Hepatocyte (in vitro differentiated cells): ENCODE measurements around the gene TMEM169. TPM values are rescaled to one million over a fixed set of nuclear protein-coding genes. Genes with fewer than 3 reads are reported as not detected.
"Not testable (repeated sequence)": the region's sequence is repeated elsewhere in the genome, so short reads cannot be mapped to it uniquely, and the experiment has no call there.

Experiments used
- DNase-seq: peaks from one replicate; pipeline ENCODE4 v3.0.0-alpha.2; 2016; ENCODE audit warnings: low spot score
- H2AFZ ChIP-seq: fragments of 200-600 bp; sonication (generic); 2 replicates; pipeline ENCODE4 v1.6.0; 2016; ENCODE audit warnings: antibody characterized with exemption, mild to moderate bottlenecking
- H3K27ac ChIP-seq: fragments of 200-600 bp; sonication (generic); 2 replicates; pipeline ENCODE4 v1.5.1; 2016; ENCODE audit warnings: mild to moderate bottlenecking
- H3K27me3 ChIP-seq: fragments of 200-600 bp; sonication (generic); 2 replicates; pipeline ENCODE4 v1.6.1; 2016
- H3K36me3 ChIP-seq: fragments of 200-600 bp; sonication (generic); replicated peaks from 2 replicates; pipeline ENCODE4 v1.5.1; 2016; ENCODE audit warnings: low read depth; ENCODE audit not compliant: insufficient read depth
- H3K4me1 ChIP-seq: fragments of 200-600 bp; sonication (generic); 2 replicates; pipeline ENCODE4 v1.5.1; 2016; ENCODE audit warnings: mild to moderate bottlenecking, moderate library complexity; ENCODE audit not compliant: insufficient read depth
- H3K4me2 ChIP-seq: fragments of 200-600 bp; sonication (generic); 2 replicates; pipeline ENCODE4 v1.6.0; 2016
- H3K4me3 ChIP-seq: fragments of 200-600 bp; sonication (generic); 2 replicates; pipeline ENCODE4 v1.5.1; 2016; ENCODE audit warnings: mild to moderate bottlenecking
- H3K79me2 ChIP-seq: fragments of 200-600 bp; sonication (generic); 2 replicates; pipeline ENCODE4 v1.6.0; 2017; ENCODE audit warnings: mild to moderate bottlenecking
- H3K9me2 ChIP-seq: fragments of 200-600 bp; sonication (generic); replicated peaks from 2 replicates; pipeline ENCODE4 v1.6.0; 2017; ENCODE audit warnings: mild to moderate bottlenecking; ENCODE audit not compliant: insufficient read depth
- H3K9me3 ChIP-seq: fragments of 200-600 bp; sonication (generic); 2 replicates; pipeline ENCODE4 v1.5.1; 2016; ENCODE audit warnings: low read depth, mild to moderate bottlenecking
- H4K20me1 ChIP-seq: fragments of 200-600 bp; sonication (generic); 2 replicates; pipeline ENCODE4 v1.6.0; 2016; ENCODE audit warnings: mild to moderate bottlenecking; ENCODE audit not compliant: insufficient read depth, poor library complexity, severe bottlenecking
- CTCF ChIP-seq: fragments of 200-600 bp; sonication (generic); IDR thresholded peaks from 2 replicates; pipeline ENCODE4 v1.5.1; 2016; ENCODE audit warnings: antibody characterized with exemption, mild to moderate bottlenecking; ENCODE audit not compliant: poor library complexity
- EZH2 ChIP-seq: fragments of 200-600 bp; sonication (generic); IDR thresholded peaks from 2 replicates; pipeline ENCODE4 v1.6.1; 2016; ENCODE audit warnings: antibody characterized with exemption, mild to moderate bottlenecking, borderline replicate concordance
- EZH2phosphoT487 ChIP-seq: fragments of 200-600 bp; sonication (generic); IDR thresholded peaks from one replicate; pipeline ENCODE4 v1.6.1; 2018; ENCODE audit warnings: antibody characterized with exemption, mild to moderate bottlenecking, low read depth, moderate library complexity; ENCODE audit not compliant: unreplicated experiment, severe bottlenecking
- WGBS: methylation state at CpG from one replicate; pipeline ENCODE4 v1.1.6; 2016; ENCODE audit warnings: low lambda C conversion rate; ENCODE audit errors: missing lambda C conversion rate; 5-methylcytosine and 5-hydroxymethylcytosine counted together
- polyA plus RNA-seq: library from polyadenylated mRNA; unstranded; fragments of >200 nt; fragmentation: Nextera tagmentation; extraction: Ambion mirVana; gene quantifications from 2 replicates; pipeline ENCODE4 v1.2.1, GENCODE V29; 2016
- total RNA-seq: library from RNA; depleted of rRNA; stranded (reverse); fragments of >200 nt; gene quantifications from 2 replicates; pipeline ENCODE4 v1.2.3, GENCODE V29; 2014

The TMEM169 gene
- total and polyA plus RNA-seq, 2 experiments from 2014 or later = 0.91 to 1.1 TPM

GRCh38 chr2:216074794-216075193 lies 6.9 kb upstream of the TMEM169 start:
- Histone ChIP-seq H3K9me3 (no peaks in the 10 kb centered on the region), H3K4me1 (no peaks in the 10 kb centered on the region), H3K27ac (no peak overlapping the region), H2AFZ (no peak overlapping the region), H3K27me3 (no peaks in the 10 kb centered on the region), H3K9me2 (no peaks in the 10 kb centered on the region), H3K4me3 (no peak overlapping the region), H3K4me2 (no peak overlapping the region), H4K20me1 (no peaks in the 10 kb centered on the region), H3K79me2 (peaks cover 9% of the 10 kb centered on the region), H3K36me3 (no peaks in the 10 kb centered on the region)
- DNase-seq = no peak
- TF ChIP-seq EZH2 (no peak), CTCF (no peak), EZH2phosphoT487 (no peak)
- WGBS = 83% methylated on average over 1 of the region's 1 CpG

GRCh38 chr2:216075510-216076485 lies 5.9 kb upstream of the TMEM169 start:
- Histone ChIP-seq H3K36me3 (no peaks in the 10 kb centered on the region), H3K9me3 (no peaks in the 10 kb centered on the region), H3K4me2 (peak overlapping the region; percentile 13), H3K9me2 (no peaks in the 10 kb centered on the region), H2AFZ (no peak overlapping the region), H3K27me3 (no peaks in the 10 kb centered on the region), H3K79me2 (peaks cover 17% of the 10 kb centered on the region), H3K4me3 (no peak overlapping the region), H3K27ac (peak overlapping the region; percentile 44), H3K4me1 (no peaks in the 10 kb centered on the region), H4K20me1 (no peaks in the 10 kb centered on the region)
- 71% methylated on average over 6 of the region's 6 CpGs for WGBS
- TF ChIP-seq CTCF (no peak), EZH2 (no peak), EZH2phosphoT487 (no peak)
- DNase-seq = no peak

GRCh38 chr2:216078776-216079175 lies 2.9 kb upstream of the TMEM169 start:
- no peak overlapping the region for H3K4me3 ChIP-seq
- peaks cover 21% of the 10 kb centered on the region for H3K79me2 ChIP-seq
- TF ChIP-seq CTCF = no peak
- TF ChIP-seq EZH2phosphoT487 = no peak
- TF ChIP-seq EZH2 = no peak
- no peak overlapping the region for H2AFZ ChIP-seq
- no peaks in the 10 kb centered on the region for H3K4me1 ChIP-seq
- H3K27ac ChIP-seq = no peak overlapping the region
- no peak overlapping the region for H3K4me2 ChIP-seq
- H3K9me2 ChIP-seq = no peaks in the 10 kb centered on the region
- no peaks in the 10 kb centered on the region for H3K9me3 ChIP-seq
- H3K36me3 ChIP-seq = no peaks in the 10 kb centered on the region
- H4K20me1 ChIP-seq = no peaks in the 10 kb centered on the region
- WGBS = 61% methylated on average over 1 of the region's 1 CpG
- peaks cover 5% of the 10 kb centered on the region for H3K27me3 ChIP-seq
- DNase-seq = no peak

- H3K4me1 ChIP-seq, H4K20me1 ChIP-seq, H3K4me3 ChIP-seq, DNase-seq, H3K27ac ChIP-seq, H3K9me2 ChIP-seq, H3K36me3 ChIP-seq, H2AFZ ChIP-seq, H3K27me3 ChIP-seq, H3K9me3 ChIP-seq: not testable (repeated sequence)
- Histone ChIP-seq H3K4me2 (peak overlapping the region; percentile 95), H3K79me2 (peaks cover 16% of the 10 kb centered on the region)
- over 99% methylated on average over 10 of the region's 10 CpGs for WGBS
Measured at GRCh38 chr2:216080048-216080447, 1.7 kb upstream of the TMEM169 start.
